GM19099 (cell line): ENCODE results near the gene ARFGAP1.

Experiments used
- POLR2A ChIP-seq: IDR thresholded peaks from 3 replicates; pipeline ENCODE4 v1.6.1; 2011; ENCODE audit warnings: low read depth; ENCODE audit not compliant: insufficient read length; ENCODE audit errors: extremely low read depth

The ARFGAP1 gene

GRCh38 chr20:63330084-63330760 lies 57.6 kb downstream of the ARFGAP1 start:
- TF ChIP-seq POLR2A, result no peak

GRCh38 chr20:63330940-63331339 lies 58.3 kb downstream of the ARFGAP1 start:
- no peak for TF ChIP-seq POLR2A

GRCh38 chr20:63331741-63332400 lies 59.3 kb downstream of the ARFGAP1 start:
- TF ChIP-seq POLR2A, result no peak

- no peak for TF ChIP-seq POLR2A
Observed at GRCh38 chr20:63332488-63333240, 60.1 kb downstream of the ARFGAP1 start.

GRCh38 chr20:63333241-63333836 lies 60.7 kb downstream of the ARFGAP1 start:
- no peak for TF ChIP-seq POLR2A

GRCh38 chr20:63334356-63334755 lies 61.7 kb downstream of the ARFGAP1 start:
- no peak for TF ChIP-seq POLR2A

GRCh38 chr20:63335711-63336110 lies 63.1 kb downstream of the ARFGAP1 start:
- no peak for TF ChIP-seq POLR2A

- TF ChIP-seq POLR2A, result no peak
Observed at GRCh38 chr20:63336232-63336752, 63.7 kb downstream of the ARFGAP1 start.

- no peak for TF ChIP-seq POLR2A
Observed at GRCh38 chr20:63337786-63338420, 65.3 kb downstream of the ARFGAP1 start.
